Measurements from ENCODE around the gene MKNK2.

- TF ChIP-seq POLR2AphosphoS5 (IDR thresholded peaks at IDR 0.05; ENCODE audit: low read depth): no peak
- TF ChIP-seq SPI1 (IDR thresholded peaks at IDR 0.05; ENCODE audit: borderline replicate concordance, low read depth): no peak
- TF ChIP-seq CTCF (IDR thresholded peaks at IDR 0.05; ENCODE audit: insufficient read depth, low read length): no peak
- no peak for TF ChIP-seq REST (IDR thresholded peaks at IDR 0.05; ENCODE audit: insufficient replicate concordance, low read depth)
- no peak for TF ChIP-seq GABPA (IDR thresholded peaks at IDR 0.05; ENCODE audit: low read depth)
Measured at GRCh38 chr19:2076526-2076944, 25.5 kb upstream of the MKNK2 start.
